Gastroesophageal sphincter (tissue), 3 donors: ENCODE results near the gene CD200R1L.

Experiments
- POLR2A ChIP-seq, 2 donors: fragments of 450-650 bp; IDR thresholded peaks; one replicate each; pipeline ENCODE4 v1.6.1; 2017; ENCODE audit warnings: antibody characterized with exemption in 2 of 2, mild to moderate bottlenecking in 2 of 2, moderate library complexity in 1 of 2
- TF ChIP-seq, protein P1 (sequence below), 4 experiments: fragments of 200-600 bp in 2 of 4; fragments of 450-650 bp in 2 of 4; sonication (generic) in 1 of 4; IDR thresholded peaks; one replicate each; pipeline ENCODE4 v1.5.1; 2017 to 2019; ENCODE audit warnings: antibody characterized with exemption in 4 of 4, mild to moderate bottlenecking in 2 of 4, moderate library complexity in 2 of 4

GRCh38 chr3:112858410-112859069 is 11.9 kb upstream of the CD200R1L start:
- TF ChIP-seq, protein P1, sequence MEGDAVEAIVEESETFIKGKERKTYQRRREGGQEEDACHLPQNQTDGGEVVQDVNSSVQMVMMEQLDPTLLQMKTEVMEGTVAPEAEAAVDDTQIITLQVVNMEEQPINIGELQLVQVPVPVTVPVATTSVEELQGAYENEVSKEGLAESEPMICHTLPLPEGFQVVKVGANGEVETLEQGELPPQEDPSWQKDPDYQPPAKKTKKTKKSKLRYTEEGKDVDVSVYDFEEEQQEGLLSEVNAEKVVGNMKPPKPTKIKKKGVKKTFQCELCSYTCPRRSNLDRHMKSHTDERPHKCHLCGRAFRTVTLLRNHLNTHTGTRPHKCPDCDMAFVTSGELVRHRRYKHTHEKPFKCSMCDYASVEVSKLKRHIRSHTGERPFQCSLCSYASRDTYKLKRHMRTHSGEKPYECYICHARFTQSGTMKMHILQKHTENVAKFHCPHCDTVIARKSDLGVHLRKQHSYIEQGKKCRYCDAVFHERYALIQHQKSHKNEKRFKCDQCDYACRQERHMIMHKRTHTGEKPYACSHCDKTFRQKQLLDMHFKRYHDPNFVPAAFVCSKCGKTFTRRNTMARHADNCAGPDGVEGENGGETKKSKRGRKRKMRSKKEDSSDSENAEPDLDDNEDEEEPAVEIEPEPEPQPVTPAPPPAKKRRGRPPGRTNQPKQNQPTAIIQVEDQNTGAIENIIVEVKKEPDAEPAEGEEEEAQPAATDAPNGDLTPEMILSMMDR (IDR thresholded peaks at IDR 0.05), result no peak
- TF ChIP-seq POLR2A (IDR thresholded peaks at IDR 0.05), result no peak
